ENCODE results near the gene HOXA13. TPM values are rescaled to one million over a fixed set of nuclear protein-coding genes. Genes with fewer than 3 reads are reported as not detected.

The HOXA13 gene
- total and polyA plus RNA-seq, 4 donors = 0.02 TPM; not detected in 3

DNA sequence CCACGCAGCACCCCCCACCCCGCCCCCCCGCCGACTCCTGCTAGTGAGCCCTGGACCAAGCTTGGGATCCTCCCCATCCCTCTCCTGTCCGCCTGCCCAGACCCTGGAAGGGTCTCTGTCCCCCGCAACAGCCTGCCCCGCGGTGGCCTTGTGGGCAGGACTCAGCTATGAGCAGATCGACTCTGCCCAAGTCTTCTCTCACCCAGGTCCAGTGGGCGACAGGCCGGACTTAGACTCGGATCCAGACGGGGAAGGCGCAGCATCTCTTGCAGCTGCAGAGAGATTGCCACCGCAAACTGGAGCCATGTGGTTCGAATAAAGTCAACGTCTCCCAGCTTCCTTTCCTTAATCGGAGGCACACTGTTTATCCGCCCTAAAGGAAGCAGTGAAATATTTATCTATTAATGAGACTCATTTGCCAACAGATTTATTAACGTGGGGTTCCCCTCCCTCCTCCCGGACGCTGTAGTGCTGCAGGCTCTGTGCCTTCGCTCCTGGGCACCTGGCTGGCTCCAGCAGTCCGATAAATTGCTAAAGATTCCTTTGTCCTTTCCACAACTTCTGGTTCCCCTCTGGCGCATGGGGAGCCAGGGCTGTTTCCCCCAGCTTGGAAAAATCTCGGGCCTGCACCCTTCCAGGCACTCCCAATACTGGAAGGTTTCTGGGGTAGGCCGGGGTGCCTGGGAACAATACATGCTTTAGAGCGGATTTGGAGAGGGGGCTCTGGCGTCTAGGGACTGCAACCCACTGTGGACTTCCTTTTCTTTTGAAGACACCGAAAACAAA, 42.8 kb downstream of the HOXA13 start:
- DNase-seq (ENCODE audit: low spot score) = no peak
- Histone ChIP-seq H3K27ac (ENCODE audit: low read depth in 1 of 2, low read length in 2 of 2) (no peak overlapping the region), H3K27me3 (ENCODE audit: control insufficient read depth in 4 of 4, insufficient read depth in 4 of 4, low read length in 3 of 4) (peaks cover 18 to 56% (median 36%) of the 10 kb centered on the region in 4 donors), H3K9me3 (ENCODE audit: control insufficient read depth in 4 of 4, low read length in 3 of 4) (peaks cover 0 to 5% (median 0%) of the 10 kb centered on the region in 4 donors), H3K4me1 (ENCODE audit: control insufficient read depth in 4 of 4, insufficient read depth in 4 of 4, low read length in 3 of 4) (peaks cover 16 to 34% (median 19%) of the 10 kb centered on the region in 4 donors), H3K9ac (ENCODE audit: low read depth in 1 of 2, low read length in 2 of 2) (no peak overlapping the region), H3K4me3 (ENCODE audit: low read depth in 1 of 3, low read length in 3 of 3) (no peak overlapping the region), H3K36me3 (ENCODE audit: control insufficient read depth in 4 of 4, insufficient read depth in 3 of 4, low read depth in 1 of 4, low read length in 3 of 4) (no peaks in the 10 kb centered on the region)
- no peak for TF ChIP-seq RAD21 (IDR thresholded peaks at IDR 0.05)
- TF ChIP-seq, protein P1, sequence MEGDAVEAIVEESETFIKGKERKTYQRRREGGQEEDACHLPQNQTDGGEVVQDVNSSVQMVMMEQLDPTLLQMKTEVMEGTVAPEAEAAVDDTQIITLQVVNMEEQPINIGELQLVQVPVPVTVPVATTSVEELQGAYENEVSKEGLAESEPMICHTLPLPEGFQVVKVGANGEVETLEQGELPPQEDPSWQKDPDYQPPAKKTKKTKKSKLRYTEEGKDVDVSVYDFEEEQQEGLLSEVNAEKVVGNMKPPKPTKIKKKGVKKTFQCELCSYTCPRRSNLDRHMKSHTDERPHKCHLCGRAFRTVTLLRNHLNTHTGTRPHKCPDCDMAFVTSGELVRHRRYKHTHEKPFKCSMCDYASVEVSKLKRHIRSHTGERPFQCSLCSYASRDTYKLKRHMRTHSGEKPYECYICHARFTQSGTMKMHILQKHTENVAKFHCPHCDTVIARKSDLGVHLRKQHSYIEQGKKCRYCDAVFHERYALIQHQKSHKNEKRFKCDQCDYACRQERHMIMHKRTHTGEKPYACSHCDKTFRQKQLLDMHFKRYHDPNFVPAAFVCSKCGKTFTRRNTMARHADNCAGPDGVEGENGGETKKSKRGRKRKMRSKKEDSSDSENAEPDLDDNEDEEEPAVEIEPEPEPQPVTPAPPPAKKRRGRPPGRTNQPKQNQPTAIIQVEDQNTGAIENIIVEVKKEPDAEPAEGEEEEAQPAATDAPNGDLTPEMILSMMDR (IDR thresholded peaks at IDR 0.05; ENCODE audit: low read depth, low read length, missing input control) = no peak
- no peak for TF ChIP-seq HNF4G (IDR thresholded peaks at IDR 0.05)
- TF ChIP-seq, protein P2, sequence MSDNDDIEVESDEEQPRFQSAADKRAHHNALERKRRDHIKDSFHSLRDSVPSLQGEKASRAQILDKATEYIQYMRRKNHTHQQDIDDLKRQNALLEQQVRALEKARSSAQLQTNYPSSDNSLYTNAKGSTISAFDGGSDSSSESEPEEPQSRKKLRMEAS (IDR thresholded peaks at IDR 0.05) = no peak
- TF ChIP-seq HNF4A (conservative IDR thresholded peaks at IDR 0.05) = no peak
- TF ChIP-seq NR2F2 (IDR thresholded peaks at IDR 0.05) = no peak
- 9% methylated on average over 30 of the region's 30 CpGs for WGBS

DNA sequence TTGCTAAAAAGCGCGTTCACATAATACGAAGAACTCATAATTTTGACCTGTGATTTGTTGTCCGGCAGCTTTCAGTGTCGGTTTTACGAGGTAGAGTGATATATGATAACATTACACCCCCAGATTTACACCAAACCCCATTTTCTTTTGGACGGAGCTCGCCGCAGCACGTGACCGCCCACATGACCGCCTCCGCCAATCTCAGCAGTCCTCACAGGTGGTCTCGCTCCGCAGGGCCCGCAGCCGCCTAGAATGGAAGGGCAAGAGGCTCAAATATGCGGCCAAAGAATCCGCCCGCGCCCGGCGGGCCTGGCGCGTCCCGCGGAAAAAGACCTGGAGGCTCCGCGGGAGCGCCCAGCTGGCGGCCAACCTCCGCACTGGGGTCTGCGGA, 43.4 kb downstream of the HOXA13 start, which contains the start of gene HOXA7:
HOXA7 (minus strand) TSS at position 168 of the 391 bp plus-strand sequence; CDS start at position 38, 130 bp downstream.
- H3K27me3 ChIP-seq (ENCODE audit: control insufficient read depth in 4 of 4, insufficient read depth in 4 of 4, low read length in 3 of 4) = peaks cover 15 to 53% (median 39%) of the 10 kb centered on the region in 4 donors
- 5% methylated on average over 33 of the region's 33 CpGs for WGBS
- TF ChIP-seq JUND (IDR thresholded peaks at IDR 0.05) (no peak), YY1 (IDR thresholded peaks at IDR 0.05) (no peak), TAF1 (conservative IDR thresholded peaks at IDR 0.05) (no peak), RAD21 (IDR thresholded peaks at IDR 0.05) (no peak), FOXA2 (IDR thresholded peaks at IDR 0.05) (no peak), HNF4A (conservative IDR thresholded peaks at IDR 0.05) (no peak)
- TF ChIP-seq, protein P3, sequence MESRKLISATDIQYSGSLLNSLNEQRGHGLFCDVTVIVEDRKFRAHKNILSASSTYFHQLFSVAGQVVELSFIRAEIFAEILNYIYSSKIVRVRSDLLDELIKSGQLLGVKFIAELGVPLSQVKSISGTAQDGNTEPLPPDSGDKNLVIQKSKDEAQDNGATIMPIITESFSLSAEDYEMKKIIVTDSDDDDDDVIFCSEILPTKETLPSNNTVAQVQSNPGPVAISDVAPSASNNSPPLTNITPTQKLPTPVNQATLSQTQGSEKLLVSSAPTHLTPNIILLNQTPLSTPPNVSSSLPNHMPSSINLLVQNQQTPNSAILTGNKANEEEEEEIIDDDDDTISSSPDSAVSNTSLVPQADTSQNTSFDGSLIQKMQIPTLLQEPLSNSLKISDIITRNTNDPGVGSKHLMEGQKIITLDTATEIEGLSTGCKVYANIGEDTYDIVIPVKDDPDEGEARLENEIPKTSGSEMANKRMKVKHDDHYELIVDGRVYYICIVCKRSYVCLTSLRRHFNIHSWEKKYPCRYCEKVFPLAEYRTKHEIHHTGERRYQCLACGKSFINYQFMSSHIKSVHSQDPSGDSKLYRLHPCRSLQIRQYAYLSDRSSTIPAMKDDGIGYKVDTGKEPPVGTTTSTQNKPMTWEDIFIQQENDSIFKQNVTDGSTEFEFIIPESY (IDR thresholded peaks at IDR 0.05) = no peak
- TF ChIP-seq, protein P2 (IDR thresholded peaks at IDR 0.05) = no peak
- TF ChIP-seq, protein P1 (IDR thresholded peaks at IDR 0.05; ENCODE audit: low read depth, low read length, missing input control) = no peak
- TF ChIP-seq, protein P4, sequence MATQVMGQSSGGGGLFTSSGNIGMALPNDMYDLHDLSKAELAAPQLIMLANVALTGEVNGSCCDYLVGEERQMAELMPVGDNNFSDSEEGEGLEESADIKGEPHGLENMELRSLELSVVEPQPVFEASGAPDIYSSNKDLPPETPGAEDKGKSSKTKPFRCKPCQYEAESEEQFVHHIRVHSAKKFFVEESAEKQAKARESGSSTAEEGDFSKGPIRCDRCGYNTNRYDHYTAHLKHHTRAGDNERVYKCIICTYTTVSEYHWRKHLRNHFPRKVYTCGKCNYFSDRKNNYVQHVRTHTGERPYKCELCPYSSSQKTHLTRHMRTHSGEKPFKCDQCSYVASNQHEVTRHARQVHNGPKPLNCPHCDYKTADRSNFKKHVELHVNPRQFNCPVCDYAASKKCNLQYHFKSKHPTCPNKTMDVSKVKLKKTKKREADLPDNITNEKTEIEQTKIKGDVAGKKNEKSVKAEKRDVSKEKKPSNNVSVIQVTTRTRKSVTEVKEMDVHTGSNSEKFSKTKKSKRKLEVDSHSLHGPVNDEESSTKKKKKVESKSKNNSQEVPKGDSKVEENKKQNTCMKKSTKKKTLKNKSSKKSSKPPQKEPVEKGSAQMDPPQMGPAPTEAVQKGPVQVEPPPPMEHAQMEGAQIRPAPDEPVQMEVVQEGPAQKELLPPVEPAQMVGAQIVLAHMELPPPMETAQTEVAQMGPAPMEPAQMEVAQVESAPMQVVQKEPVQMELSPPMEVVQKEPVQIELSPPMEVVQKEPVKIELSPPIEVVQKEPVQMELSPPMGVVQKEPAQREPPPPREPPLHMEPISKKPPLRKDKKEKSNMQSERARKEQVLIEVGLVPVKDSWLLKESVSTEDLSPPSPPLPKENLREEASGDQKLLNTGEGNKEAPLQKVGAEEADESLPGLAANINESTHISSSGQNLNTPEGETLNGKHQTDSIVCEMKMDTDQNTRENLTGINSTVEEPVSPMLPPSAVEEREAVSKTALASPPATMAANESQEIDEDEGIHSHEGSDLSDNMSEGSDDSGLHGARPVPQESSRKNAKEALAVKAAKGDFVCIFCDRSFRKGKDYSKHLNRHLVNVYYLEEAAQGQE (IDR thresholded peaks at IDR 0.05) = no peak
- no peak for DNase-seq (ENCODE audit: low spot score)
- no peak within 1 kb of the TSS for H3K4me3 ChIP-seq (ENCODE audit: low read depth in 1 of 3, low read length in 3 of 3)
- H3K4me1 ChIP-seq (ENCODE audit: control insufficient read depth in 4 of 4, insufficient read depth in 4 of 4, low read length in 3 of 4) = peaks cover 16 to 38% (median 20%) of the 10 kb centered on the region in 4 donors
- no peaks in the 10 kb centered on the region for H3K36me3 ChIP-seq (ENCODE audit: control insufficient read depth in 4 of 4, insufficient read depth in 3 of 4, low read depth in 1 of 4, low read length in 3 of 4)
- peaks cover 0 to 5% (median 0%) of the 10 kb centered on the region in 4 donors for H3K9me3 ChIP-seq (ENCODE audit: control insufficient read depth in 4 of 4, low read length in 3 of 4)
- no peak within 1 kb of the TSS for H3K27ac ChIP-seq (ENCODE audit: low read depth in 1 of 2, low read length in 2 of 2)
- H3K9ac ChIP-seq (ENCODE audit: low read depth in 1 of 2, low read length in 2 of 2) = no peak within 1 kb of the TSS

All from liver (tissue), 9 donors.